GM10847 (cell line): ENCODE results near the gene PRRT1.
A peak's percentile ranks its signal among the peaks of the same experiment; 100 is the strongest.

Experiments
- POLR2A ChIP-seq: IDR thresholded peaks from 2 replicates; pipeline ENCODE4 v1.6.1; 2011; ENCODE audit not compliant: insufficient read length; ENCODE audit errors: extremely low read depth

Gene PRRT1

DNA sequence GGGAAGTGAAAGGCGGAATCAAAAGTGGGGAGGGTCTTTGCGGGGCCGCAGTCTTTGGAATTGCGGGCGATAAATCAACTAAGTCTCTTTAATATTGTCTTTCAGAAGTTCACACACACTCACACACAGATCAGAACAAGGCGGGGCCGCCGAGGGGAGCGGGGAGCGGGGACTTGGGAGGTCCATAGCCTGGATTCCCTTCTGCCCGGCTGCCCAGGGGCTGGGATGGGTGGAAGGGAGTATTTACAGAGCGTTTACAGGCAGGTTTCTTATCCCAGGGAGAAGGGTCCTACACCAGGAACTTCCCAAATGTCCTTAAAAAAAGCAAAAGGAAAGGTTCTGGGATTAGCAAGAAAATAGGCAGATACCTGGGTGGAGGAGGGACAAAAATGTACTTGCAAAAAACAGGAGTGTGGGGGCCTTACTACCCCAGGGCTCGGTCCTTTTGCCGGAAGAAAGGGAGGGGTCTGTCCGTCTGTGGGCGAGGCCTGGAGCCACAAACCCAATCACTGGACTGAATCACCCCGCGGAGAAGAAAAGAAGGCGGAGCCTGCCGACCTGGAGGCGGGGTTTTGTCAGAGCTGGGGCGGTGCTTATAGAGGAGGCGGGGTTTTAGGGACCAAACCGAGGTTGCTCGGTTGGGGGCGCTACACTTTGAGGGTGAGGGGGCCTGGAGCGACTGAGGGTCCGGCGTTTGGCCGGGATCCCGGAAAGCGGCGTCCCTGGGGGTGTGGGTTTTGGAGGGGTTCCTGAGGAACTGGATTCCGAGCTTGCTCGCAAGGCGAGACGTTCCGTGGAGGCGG lies 3.2 kb downstream of the PRRT1 start:
- no peak for TF ChIP-seq POLR2A

DNA sequence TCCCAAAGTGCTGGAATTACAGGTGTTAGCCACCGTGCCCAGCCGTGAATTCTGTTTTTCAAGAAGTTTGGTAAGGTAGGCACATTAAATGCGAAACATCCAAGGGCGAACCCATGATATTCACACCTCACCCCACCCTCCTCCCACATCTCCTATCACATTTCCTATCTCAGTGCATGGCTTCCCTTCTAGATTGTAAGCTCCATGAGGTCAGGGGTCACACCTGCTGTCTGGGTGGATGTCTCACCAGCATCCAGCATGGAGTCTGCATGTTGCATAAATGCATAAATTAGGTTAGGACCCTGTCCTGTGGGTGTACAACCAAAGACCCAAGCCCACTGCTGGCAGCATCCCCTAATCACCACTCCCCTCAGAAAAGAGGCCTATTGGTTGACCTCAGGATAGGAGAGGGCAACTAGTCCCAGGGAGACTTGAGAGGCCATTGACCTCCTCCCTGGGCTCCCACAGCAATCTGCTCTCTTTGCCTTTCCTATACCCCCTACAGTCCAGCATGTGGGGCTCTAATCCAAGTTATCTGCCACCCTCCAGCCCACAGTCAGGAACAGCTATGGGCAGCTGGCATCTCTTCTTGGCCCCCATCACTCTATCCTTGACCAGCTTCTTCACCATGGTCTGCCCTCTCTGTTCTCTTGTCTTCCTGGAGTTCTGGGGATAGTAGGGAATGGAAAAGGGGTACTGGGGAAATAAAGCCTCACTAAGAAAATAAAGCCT lies 4.2 kb downstream of the PRRT1 start:
- no peak for TF ChIP-seq POLR2A

DNA sequence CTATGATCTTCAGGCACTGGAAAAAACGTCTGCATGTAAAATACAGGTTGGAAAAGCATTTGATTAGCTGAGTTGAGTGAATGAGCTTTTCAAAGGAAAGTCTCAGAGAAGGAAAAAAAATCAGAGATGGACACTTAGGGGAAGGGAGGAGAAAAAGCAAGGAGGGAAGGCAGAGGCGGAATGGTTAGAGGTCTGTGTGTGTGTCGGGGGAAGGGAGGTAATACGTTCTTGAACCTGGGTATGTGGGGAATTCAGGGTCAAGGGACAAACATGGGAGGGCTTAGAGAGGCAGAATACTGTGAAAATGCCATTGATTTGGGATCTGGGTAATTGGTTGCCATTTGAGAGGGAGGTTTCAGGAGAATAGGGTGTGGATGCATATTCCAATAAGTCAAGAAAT lies 5.1 kb downstream of the PRRT1 start:
- TF ChIP-seq POLR2A = no peak

DNA sequence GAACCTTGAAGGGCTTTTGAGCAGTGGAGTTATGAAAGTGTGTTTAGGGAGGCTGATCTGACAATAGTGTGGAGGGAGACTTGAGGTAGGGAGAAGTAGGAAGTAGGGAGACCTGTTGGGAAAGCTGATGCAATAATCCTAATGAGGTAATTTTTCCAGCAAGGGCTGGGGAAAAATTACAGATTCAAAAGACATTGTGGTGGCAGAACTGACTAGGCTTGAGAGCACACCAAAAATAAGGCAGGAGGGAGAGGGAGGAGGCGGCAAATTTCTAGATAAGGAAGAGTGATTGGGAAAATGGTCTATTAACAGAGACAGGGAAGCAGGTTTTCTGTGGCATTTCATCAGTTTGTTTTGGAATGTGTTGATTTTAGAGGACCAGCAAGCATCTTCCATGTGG lies 5.5 kb downstream of the PRRT1 start:
- no peak for TF ChIP-seq POLR2A

DNA sequence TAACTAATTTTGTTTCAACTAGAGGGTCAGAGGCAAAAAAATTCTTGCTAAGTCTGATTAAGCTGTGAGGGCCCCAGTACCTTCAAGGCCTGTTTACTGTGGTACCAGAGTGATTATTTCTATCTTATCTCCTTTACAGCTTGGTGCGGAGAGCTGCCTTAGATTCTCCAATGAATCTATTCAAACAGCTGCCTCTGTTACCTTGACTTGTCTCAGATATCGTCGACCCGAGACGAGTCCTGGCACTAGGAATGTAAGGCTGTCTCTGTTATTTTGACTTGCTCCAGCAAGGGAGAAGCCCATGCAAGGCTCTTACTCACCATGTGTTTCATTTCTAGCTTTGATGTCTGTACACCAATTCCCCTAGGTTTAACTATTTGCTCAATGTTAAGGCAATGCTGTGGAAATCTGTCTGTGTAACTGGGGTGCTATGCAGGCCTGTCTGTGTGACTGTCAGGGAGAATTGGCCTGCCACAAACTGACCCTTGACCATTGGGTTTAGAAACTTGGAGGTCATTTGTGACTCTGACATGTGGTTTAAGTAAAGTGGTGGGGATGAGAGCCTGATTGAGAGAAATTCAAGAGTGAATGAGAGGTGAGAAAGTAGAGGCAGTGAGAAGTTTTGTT lies 11.2 kb downstream of the PRRT1 start:
- TF ChIP-seq POLR2A = no peak

DNA sequence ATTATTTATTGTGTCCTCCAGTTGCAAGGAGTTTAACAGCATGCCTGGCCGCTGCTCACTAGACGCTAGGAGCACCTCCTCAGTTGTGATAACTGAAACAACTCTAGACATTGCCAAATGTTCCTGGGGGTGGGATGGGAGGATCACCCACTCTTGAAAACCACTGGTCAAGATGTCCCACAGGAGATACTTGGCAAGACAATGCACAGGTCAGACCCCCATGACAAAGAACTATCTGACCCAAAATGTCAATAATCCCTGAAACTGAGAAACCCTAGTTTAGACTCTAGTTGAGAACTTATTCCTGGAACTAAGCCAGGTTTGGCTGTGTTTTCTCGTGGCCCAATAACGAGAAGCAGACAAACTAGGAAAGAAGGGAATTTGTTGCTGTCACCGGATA lies 12.1 kb downstream of the PRRT1 start:
- no peak for TF ChIP-seq POLR2A

DNA sequence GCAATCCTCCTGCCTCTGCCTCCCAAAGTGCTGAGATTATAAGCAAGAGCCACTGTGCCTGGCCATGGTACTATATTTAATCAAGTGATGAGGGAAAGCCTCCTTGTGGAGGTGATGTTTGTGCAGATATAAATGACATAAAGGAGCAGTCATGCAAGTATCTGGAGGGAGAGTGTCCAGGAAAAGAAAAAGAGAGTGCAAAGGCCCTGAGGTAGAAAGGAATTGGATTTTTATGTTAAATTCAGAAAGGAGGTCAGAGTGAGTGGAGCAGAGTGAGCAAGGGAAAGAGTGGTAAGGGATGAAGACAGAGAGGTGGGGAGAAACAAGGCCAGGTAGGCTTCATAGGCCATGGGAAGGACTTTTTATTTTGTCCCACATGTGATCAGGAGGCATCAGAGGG lies 14.3 kb downstream of the PRRT1 start:
- TF ChIP-seq POLR2A = no peak

DNA sequence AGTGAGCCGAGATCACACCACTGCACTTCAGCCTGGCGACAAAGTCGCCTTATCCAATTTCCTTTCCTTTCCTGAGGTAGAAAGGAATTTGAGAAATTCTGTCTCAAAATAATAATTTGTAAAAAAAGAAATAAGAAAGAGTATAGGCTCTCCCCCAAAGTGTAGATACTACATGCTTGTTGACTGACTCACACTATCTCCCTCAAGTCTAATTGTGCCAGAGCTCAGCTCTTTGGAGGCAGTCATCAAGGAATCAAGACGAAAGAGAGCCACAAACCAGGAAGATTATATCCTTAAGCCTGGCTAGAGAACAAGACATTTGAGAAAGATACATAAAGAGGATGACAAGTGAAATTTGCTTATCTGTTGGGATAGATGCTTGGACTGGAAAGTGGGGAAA lies 18.0 kb downstream of the PRRT1 start:
- TF ChIP-seq POLR2A = no peak

DNA sequence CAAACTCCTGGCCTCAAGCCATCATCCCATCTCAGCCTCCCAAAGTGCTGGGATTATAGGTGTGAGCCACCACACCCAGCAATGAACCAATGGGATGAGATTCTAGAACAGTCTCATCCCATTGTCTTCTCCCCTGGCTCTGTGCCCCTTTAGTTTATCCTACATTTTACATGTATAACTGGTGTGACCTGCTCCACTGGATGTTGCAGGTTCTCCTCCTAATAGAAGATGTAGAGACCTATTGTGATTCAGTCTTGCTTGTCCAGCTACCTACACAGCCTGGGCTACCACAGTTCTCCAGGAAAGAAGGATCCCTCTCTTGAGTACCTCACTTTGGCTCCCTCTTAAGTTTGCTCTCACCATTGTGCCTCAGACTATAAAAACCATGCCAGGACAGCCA lies 19.6 kb downstream of the PRRT1 start:
- TF ChIP-seq POLR2A = no peak

DNA sequence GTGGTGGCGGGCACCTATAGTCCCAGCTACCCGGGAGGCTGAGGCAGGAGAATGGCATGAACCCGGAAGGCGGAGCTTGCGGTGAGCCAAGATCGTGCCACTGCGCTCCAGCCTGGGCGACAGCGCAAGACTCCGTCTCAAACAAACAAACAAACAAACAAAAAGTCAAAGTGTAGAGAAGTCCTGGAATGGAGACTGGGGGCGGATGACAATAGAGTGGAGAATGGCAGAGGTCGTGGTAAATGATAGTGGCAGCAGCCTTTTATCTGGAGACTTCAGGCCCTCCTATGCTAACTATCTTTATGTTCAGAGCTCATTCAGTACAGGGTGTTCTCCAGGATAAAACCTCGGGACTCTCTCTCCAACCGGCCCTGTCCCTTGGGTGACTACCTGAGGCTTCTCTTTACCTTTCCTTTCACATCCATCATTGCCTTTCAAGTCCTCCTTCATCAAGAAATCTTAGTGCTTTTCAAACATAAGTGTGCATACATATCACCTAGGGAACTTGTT lies 20.2 kb downstream of the PRRT1 start:
- TF ChIP-seq POLR2A = no peak

DNA sequence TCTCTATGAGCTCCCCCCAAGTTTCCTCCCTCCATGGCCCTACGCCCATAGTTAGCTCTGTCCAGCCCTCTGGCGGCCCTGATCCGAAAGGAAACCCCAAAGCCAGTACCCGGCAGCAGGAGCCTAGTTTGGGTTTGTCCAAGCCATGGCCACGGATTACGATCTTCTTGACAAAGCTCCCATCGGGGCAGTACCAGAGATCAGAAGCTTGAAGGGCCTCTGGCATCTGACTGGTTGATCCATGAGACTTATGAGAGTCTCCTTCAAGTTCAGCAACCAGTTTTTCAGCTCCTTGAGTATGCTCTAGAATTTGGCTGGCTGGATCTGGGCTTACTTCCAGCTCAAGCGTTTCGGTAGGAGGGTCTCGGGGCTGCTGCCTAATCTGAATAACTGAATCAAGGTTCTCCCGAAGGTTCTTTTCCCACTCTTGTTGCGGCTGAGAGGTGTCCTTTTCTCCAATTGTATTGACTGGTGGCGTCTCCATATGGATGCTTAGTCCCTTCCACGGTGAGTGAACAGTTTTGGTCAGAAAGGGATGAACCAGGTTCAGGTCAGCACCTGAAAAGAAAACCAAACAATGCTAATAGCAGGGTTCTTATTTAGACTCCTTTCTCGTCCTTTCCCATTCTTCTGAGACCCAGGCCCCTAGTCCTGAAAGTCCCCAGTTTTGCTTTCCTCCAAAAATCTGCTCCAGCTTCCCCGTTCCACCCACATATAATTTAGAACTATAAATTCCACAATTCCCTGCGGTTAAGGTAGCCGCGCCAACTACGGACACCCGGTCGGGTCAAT lies 22.2 kb downstream of the PRRT1 start:
- no peak for TF ChIP-seq POLR2A

DNA sequence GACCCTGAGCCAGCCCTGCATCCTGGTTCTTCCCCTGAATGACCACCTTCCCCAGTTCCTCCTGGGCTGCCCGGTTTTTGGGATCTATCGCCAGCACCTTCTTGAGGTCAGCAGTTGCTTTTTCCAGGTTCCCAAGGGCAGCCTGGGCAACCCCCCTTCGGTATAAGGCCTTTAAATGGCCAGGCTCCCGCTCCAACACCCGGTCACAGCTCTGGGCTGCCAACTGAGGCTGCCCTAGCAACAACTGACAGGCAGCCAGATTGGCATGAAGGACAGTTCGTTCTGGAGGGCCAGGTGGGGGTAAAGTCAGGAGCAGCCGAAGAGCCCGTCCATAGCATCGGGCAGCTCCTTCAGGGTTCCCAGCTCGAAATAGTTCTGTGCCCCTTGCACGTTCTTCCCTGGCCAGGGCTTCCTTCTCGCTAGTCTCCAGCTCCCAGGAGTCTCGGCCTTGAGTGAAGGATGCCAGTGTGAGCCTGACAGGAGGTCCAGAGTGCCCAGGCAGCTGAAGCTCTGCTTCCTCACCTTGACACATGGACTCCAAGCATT lies 22.9 kb downstream of the PRRT1 start:
- no peak for TF ChIP-seq POLR2A

DNA sequence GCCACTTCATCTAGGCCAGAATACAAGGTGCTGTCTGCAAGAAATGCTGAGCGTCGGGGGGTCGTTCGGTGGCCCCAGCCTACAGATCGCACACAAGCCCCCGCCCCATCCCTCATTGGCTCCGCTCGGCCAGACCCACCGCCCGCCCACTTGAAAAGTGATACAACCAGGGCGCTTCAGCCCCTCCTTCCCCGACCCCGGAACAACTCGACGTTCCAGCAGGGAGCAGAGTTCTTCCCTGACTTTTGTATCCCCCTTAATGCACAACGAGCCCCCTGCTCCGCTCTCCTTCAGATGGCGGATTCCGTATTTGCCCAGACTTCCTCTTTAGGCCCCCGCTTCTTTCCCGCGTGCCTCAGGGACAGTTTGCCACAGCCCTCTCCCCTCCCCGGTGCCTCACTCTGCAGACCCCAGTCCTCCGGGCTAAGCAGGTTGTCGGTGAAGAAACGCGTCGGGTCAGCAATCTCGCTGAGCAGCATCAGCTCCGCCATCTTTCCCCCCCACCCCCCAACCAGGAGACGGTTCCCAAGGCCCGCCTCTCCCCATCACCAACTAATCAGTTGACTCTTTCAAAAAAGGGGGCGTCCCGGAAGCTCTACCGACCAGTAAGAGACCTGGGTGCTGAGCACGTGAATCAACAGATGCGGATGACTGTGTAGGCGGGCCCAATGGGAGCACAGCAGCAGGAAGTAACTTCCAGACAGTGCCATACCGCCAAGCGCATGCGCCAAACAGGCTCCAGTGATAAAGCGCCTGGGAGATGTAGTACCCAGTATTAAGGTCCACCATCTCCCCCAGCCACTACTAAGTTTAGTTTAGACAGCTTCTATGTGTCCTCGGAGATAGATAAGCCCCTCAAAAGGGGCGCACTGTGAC lies 23.8 kb downstream of the PRRT1 start, which contains the start of gene ATF6B:
Gene ATF6B (minus strand): TSS at position 530 of the 876 bp plus-strand sequence. CDS start 39 bp downstream, at position 491.
- peak; percentile 62 for TF ChIP-seq POLR2A

DNA sequence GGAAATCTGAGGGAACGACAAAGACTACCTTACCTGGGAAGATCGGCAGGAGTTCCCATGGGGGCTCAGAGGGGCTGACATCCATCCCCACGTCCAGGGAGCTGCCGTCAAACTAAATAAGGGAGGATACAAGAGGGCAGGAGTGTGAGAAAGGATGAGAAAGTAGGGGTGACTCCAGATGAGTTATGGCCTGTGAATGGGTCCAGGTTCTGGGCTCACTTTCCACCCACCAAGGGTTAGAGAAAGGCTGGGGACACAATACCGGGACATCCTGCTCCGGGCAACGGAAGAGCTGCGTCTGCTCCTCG lies 24.4 kb downstream of the PRRT1 start:
- TF ChIP-seq POLR2A = no peak
